CD8-positive, alpha-beta memory T cell (primary cell): ENCODE data around the gene WIZ. TPM values are rescaled to one million over a fixed set of nuclear protein-coding genes. Genes with fewer than 3 reads are reported as not detected.

Experiments used
- CTCF ChIA-PET: fragments of 350-600 bp; sonication (Branson Sonifier 250); formaldehyde crosslinking; loops from one replicate; lab custom pipeline; 2021; ENCODE audit warnings: antibody characterized with exemption; lab: Charles Lee
- POLR2A ChIA-PET: fragments of 350-600 bp; sonication (Branson Sonifier 250); formaldehyde crosslinking; loops from one replicate; lab custom pipeline; 2021; ENCODE audit warnings: antibody characterized with exemption; lab: Charles Lee
- DNase-seq, 5 donors: peaks; one replicate each; pipeline versions ENCODE4 v3.0.0 to v3.0.0-alpha.2; 2020 to 2022; ENCODE audit warnings: mixed read lengths in 1 of 5
- H3K27ac ChIP-seq: one replicate; pipeline ENCODE4 v1.7.0; 2013; ENCODE audit warnings: low read depth, mild to moderate bottlenecking, low read length, moderate library complexity
- H3K27me3 ChIP-seq: 2 replicates; pipeline ENCODE4 v1.7.0; 2013; ENCODE audit warnings: low read length, mild to moderate bottlenecking; ENCODE audit not compliant: insufficient read depth, poor library complexity, severe bottlenecking
- H3K36me3 ChIP-seq: 2 replicates; pipeline ENCODE4 v1.7.0; 2013; ENCODE audit warnings: mild to moderate bottlenecking, low read length, moderate library complexity; ENCODE audit not compliant: insufficient read depth
- H3K4me1 ChIP-seq: 2 replicates; pipeline ENCODE4 v1.7.0; 2013; ENCODE audit warnings: mild to moderate bottlenecking, low read length, moderate library complexity; ENCODE audit not compliant: insufficient read depth
- H3K4me3 ChIP-seq: 2 replicates; pipeline ENCODE4 v1.7.0; 2013; ENCODE audit warnings: mild to moderate bottlenecking, low read length
- H3K9me3 ChIP-seq: 2 replicates; pipeline ENCODE4 v1.7.0; 2013; ENCODE audit warnings: mild to moderate bottlenecking, low read length
- H3K27ac Mint-ChIP-seq, 8 donors: one replicate each; pipeline ENCODE4 v1.8.0; 2020 to 2021; ENCODE audit warnings: mixed read lengths in 8 of 8, mild to moderate bottlenecking in 6 of 8, inconsistent platforms in 3 of 8, moderate library complexity in 3 of 8
- H3K27me3 Mint-ChIP-seq, 2 donors: one replicate each; pipeline ENCODE4 v1.8.0; 2020 to 2021; ENCODE audit warnings: mixed read lengths in 2 of 2, mild to moderate bottlenecking in 1 of 2, moderate library complexity in 1 of 2
- H3K36me3 Mint-ChIP-seq, 3 donors: one replicate each; pipeline ENCODE4 v1.8.0; 2020 to 2021; ENCODE audit warnings: mixed read lengths in 3 of 3, inconsistent platforms in 1 of 3, mild to moderate bottlenecking in 1 of 3
- H3K4me1 Mint-ChIP-seq, 3 donors: one replicate each; pipeline ENCODE4 v1.8.0; 2020 to 2021; ENCODE audit warnings: mixed read lengths in 3 of 3, inconsistent platforms in 1 of 3, mild to moderate bottlenecking in 1 of 3
- H3K4me3 Mint-ChIP-seq, 7 donors: one replicate each; pipeline ENCODE4 v1.8.0; 2020 to 2021; ENCODE audit warnings: mixed read lengths in 7 of 7, mild to moderate bottlenecking in 6 of 7, moderate library complexity in 4 of 7, inconsistent platforms in 2 of 7
- H3K9me3 Mint-ChIP-seq, 5 donors: one replicate each; pipeline ENCODE4 v1.8.0; 2020 to 2022; ENCODE audit warnings: mixed read lengths in 5 of 5, mild to moderate bottlenecking in 3 of 5, moderate library complexity in 2 of 5, inconsistent platforms in 1 of 5
- polyA plus RNA-seq: library from polyadenylated mRNA; unstranded; fragments of 300-500 nt; fragmentation: Illumina TruSeq; gene quantifications from one replicate; pipeline ENCODE4 v1.2.3, GENCODE V29; 2021
- total RNA-seq, 2 experiments: library from RNA; stranded (reverse); gene quantifications; one replicate each; pipeline ENCODE4 v1.2.3, GENCODE V29; 2021

WIZ gene
- total and polyA plus RNA-seq, 3 experiments from 2014 or later = 1.8 to 31.2 (median 28.9) TPM

DNA sequence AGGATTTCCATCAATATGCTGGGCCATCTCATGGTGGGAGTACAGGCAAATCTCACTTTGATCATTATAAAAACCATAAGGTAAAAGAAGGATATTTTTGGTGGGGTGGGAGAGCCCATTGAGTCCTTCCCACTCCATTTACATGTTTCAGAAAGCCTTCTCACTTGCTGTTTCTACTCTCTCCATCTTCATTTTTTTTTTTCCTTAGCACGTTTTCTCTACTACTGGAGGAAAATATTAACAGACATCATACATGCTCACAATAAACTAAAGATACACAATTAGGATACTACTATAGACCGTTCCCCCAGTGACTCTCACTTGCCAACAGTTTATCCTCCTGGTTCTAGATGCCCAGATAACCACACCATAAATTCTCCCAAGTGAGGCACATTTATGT is 68.3 kb downstream of the WIZ start:
- no peaks in the 10 kb centered on the region for H3K36me3 ChIP-seq
- H3K4me3 ChIP-seq = no peak overlapping the region
- H3K36me3 Mint-ChIP-seq = peaks cover 0 to 23% (median 0%) of the 10 kb centered on the region in 3 donors
- peaks cover 26 to 36% (median 34%) of the 10 kb centered on the region in 3 donors for H3K4me1 Mint-ChIP-seq
- no peaks in the 10 kb centered on the region for H3K27me3 ChIP-seq
- H3K27ac Mint-ChIP-seq = peak overlapping the region; percentile 4 to 93 (median 66)
- no peaks in the 10 kb centered on the region for H3K9me3 Mint-ChIP-seq
- peaks cover 0 to 1% of the 10 kb centered on the region in 2 donors for H3K27me3 Mint-ChIP-seq
- H3K4me1 ChIP-seq = peaks cover 25% of the 10 kb centered on the region
- no peak overlapping the region for H3K27ac ChIP-seq
- H3K4me3 Mint-ChIP-seq = peak overlapping the region in 6 of 7 donors; percentile 36 to 100 (median 95)
- no peak for DNase-seq
- ChIA-PET POLR2A (no interaction called here), CTCF (no interaction called here)
- no peaks in the 10 kb centered on the region for H3K9me3 ChIP-seq

DNA sequence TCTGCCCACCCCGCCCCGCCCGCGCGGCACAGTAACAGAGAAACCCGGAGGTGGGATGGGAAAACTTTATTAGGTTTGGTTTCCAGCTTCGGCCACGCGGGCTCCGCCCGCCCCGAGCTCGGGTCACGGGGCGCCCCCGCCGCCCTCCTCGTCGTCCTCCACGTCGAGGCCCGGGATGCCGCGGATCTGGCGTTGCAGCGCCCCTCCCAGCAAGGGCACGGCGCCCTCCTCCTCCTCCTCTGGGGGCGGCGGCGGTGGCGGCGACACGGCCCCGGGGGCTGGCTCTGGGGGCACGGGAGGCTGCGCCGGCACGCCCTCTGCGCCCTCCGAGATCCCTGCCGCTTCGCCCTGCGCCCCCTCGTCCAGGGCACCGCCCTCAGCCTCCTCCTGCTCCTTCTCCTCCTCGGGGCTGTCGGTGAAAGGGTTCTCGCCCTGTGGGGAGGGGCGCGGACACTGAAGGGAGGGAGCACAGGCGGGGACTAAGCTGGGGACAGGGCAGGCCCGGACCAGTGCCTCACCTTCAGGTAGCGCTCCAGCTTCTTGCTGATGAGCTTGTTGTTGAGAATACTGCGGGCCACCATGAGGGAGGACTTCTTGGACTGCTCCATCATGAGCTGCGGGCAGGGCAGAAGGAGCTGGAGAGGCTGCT is 69.6 kb downstream of the WIZ start:
- Mint-ChIP-seq H3K4me1 (peaks cover 28 to 41% (median 38%) of the 10 kb centered on the region in 3 donors), H3K36me3 (peaks cover 0 to 22% (median 0%) of the 10 kb centered on the region in 3 donors), H3K4me3 (peak overlapping the region; percentile 92 to 100 (median 100)), H3K27ac (peak overlapping the region; percentile 81 to 100 (median 97)), H3K27me3 (peaks cover 0 to 1% of the 10 kb centered on the region in 2 donors), H3K9me3 (no peaks in the 10 kb centered on the region)
- DNase-seq = no peak
- H3K4me3 ChIP-seq = peak overlapping the region; percentile 51
- peaks cover 28% of the 10 kb centered on the region for H3K4me1 ChIP-seq
- no peaks in the 10 kb centered on the region for H3K27me3 ChIP-seq
- H3K9me3 ChIP-seq = no peaks in the 10 kb centered on the region
- ChIA-PET CTCF (interaction anchor here (1.1 to 3.5 kb wide), 6 partner anchors 12 to 175 kb away, joined by 3 to 34 read pairs (median 3); partner anchors contain the start of gene AKAP8L), POLR2A (interaction anchor here (0.5 to 3.3 kb wide), 13 partner anchors 9 to 807 kb away, joined by 3 to 61 read pairs (median 6); partner anchors contain the start of genes AKAP8L and BRD4)
- H3K36me3 ChIP-seq = no peaks in the 10 kb centered on the region
- peak overlapping the region; percentile 51 for H3K27ac ChIP-seq

DNA sequence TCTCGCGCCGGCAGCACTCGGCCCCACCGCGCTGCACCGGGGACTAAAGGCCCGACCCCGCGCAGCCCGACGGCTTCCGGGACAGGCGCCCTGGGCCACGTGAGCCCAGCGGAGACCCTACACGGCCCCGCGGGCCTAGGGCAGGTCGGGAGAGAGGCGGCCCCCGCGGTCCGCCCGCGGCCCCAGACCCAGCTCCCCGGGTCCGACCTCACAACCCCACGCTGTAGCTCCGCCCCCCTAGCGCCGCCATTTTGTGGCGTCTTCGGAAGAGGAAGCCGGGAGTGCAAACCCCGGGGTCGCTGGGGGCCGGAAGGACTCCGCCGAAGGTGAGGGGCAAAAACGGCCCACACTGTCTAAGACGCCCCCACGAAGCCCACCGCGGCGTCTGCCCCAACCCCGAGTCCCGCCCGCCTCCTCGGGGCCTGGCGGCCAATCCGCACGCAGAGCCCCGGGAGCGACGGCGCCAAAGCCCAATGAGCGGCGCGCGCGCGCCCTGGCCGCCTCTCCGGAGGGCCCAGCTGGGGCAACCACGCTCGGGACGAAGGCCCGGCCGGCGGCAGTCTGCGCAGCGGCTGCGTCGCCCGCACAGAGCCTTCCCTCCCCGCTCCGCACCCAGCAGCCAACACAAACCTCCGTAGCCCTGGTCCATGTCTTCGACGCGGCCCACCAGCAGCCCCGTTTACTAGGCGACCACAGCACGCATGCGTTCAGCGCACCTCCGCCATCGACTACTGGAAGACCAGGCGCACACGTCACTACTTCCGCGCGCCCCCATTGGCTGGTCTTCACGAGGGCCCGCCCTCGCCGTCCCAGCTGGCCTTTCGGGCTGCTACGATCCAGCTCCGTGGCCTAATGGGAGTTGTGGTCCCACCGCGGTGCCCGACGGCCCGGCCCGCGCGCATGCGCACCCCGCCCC is 70.4 kb downstream of the WIZ start, which contains the start of gene AKAP8:
Gene AKAP8, minus strand, starts transcription at position 705 of the 916 bp plus-strand sequence. Its CDS starts 56 bp downstream, at position 649.
- Histone ChIP-seq H3K27me3 (no peaks in the 10 kb centered on the region), H3K9me3 (no peaks in the 10 kb centered on the region), H3K4me1 (peaks cover 28% of the 10 kb centered on the region), H3K36me3 (no peaks in the 10 kb centered on the region), H3K4me3 (peak within 1 kb of the TSS; percentile 100), H3K27ac (peak within 1 kb of the TSS; percentile 97)
- POLR2A ChIA-PET = interaction anchor here (0.5 to 3.3 kb wide), 16 partner anchors 9 to 256 kb away, joined by 3 to 61 read pairs (median 5); partner anchors contain the start of genes AKAP8L and BRD4
- H3K27ac Mint-ChIP-seq = peak within 1 kb of the TSS; percentile 86 to 100 (median 100)
- no peaks in the 10 kb centered on the region for H3K9me3 Mint-ChIP-seq
- peaks cover 0 to 28% (median 0%) of the 10 kb centered on the region in 3 donors for H3K36me3 Mint-ChIP-seq
- peaks cover 0 to 1% of the 10 kb centered on the region in 2 donors for H3K27me3 Mint-ChIP-seq
- H3K4me3 Mint-ChIP-seq = peak within 1 kb of the TSS; percentile 92 to 100 (median 100)
- CTCF ChIA-PET = interaction anchor here (1.0 to 3.5 kb wide), 10 partner anchors 11 to 176 kb away, joined by 3 to 34 read pairs (median 4); partner anchors contain the start of genes AKAP8L and BRD4
- DNase-seq = peak; percentile 96 to 99 (median 98)
- peaks cover 29 to 49% (median 40%) of the 10 kb centered on the region in 3 donors for H3K4me1 Mint-ChIP-seq

DNA sequence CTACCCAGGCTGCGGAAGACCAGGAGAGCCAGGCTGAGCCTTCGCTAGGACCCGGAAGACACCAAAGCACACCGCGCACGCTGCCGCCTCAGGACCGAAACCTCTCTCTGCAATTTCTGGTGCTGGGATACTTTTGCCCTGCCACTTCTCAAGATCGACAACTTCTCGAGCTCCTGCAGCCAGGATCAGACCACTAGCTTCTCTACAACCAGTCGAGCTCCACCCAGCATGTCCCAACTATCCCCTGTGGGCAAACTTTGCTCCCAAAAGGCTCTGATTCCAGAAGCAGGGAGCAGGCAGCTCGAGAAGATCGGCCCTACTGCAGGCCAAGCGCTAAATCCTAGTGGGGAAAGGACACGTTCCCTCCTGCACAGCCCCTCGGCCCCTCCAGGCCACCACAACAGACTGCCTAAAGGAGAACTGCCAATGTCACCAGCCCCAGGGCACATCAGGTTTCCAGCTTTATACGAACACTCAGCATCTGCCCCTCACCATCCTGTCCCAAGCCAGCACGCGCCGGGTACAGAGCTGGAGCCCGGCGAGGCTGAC is 71.1 kb downstream of the WIZ start:
- POLR2A ChIA-PET = interaction anchor here (0.5 to 3.3 kb wide), 10 partner anchors 14 to 253 kb away, joined by 3 to 61 read pairs (median 5); partner anchors contain the start of genes AKAP8L and BRD4
- CTCF ChIA-PET = interaction anchor here (1.0 to 3.5 kb wide), 6 partner anchors 19 to 177 kb away, joined by 3 to 34 read pairs (median 5); partner anchors contain the start of genes AKAP8L and BRD4
- no peaks in the 10 kb centered on the region for H3K9me3 ChIP-seq
- no peaks in the 10 kb centered on the region for H3K9me3 Mint-ChIP-seq
- H3K27ac Mint-ChIP-seq = peak overlapping the region; percentile 86 to 100 (median 96)
- no peaks in the 10 kb centered on the region for H3K27me3 ChIP-seq
- H3K27me3 Mint-ChIP-seq = peaks cover 0 to 1% of the 10 kb centered on the region in 2 donors
- peak overlapping the region; percentile 100 for H3K4me3 ChIP-seq
- H3K36me3 ChIP-seq = no peaks in the 10 kb centered on the region
- H3K4me1 Mint-ChIP-seq = peaks cover 29 to 52% (median 40%) of the 10 kb centered on the region in 3 donors
- H3K4me1 ChIP-seq = peaks cover 28% of the 10 kb centered on the region
- H3K4me3 Mint-ChIP-seq = peak overlapping the region; percentile 92 to 100 (median 99)
- H3K36me3 Mint-ChIP-seq = peaks cover 0 to 34% (median 0%) of the 10 kb centered on the region in 3 donors
- peak; percentile 23 to 61 (median 36) for DNase-seq
- peak overlapping the region; percentile 97 for H3K27ac ChIP-seq

DNA sequence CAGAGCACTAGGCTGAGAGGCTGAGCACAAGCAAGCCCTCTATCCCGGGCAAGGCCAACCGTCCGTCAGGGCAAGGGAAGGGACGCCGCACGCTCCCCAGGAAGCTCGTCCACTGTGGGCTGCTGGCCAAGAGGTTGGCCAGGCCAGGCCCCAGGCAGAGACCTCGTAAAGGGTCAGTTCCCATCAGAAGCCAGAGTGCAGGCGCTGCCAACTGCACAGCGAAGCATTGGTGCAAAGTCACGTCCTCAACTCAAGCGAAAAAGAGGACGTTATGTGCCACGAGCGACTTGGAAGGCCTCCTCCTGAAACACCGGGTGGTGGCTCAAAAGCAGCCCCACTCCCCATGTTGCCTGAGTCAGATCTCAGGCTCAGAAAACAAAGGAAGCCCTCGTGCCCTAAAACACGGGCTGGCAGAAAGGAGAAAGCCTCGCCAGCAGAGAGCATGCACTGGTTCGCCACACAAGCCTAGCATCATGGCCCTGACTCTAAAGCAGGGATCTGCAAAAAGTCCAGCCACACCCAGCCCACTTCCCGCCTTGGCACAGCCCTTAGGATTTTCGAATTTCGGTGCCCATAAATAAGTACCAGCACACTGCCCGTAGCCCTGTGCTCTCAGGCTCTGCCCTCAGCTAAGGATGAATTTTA is 74.8 kb downstream of the WIZ start:
- ChIA-PET CTCF (interaction anchor here (0.9 to 1.6 kb wide), 2 partner anchors 44 kb away, joined by 3 to 6 read pairs; partner anchors contain the start of gene AKAP8L), POLR2A (no interaction called here)
- Histone ChIP-seq H3K4me1 (peaks cover 22% of the 10 kb centered on the region), H3K4me3 (no peak overlapping the region), H3K27me3 (no peaks in the 10 kb centered on the region), H3K36me3 (peaks cover 25% of the 10 kb centered on the region), H3K27ac (no peak overlapping the region), H3K9me3 (no peaks in the 10 kb centered on the region)
- H3K4me1 Mint-ChIP-seq = peaks cover 21 to 43% (median 26%) of the 10 kb centered on the region in 3 donors
- H3K27me3 Mint-ChIP-seq = peaks cover 0 to 1% of the 10 kb centered on the region in 2 donors
- H3K36me3 Mint-ChIP-seq = peaks cover 0 to 68% (median 2%) of the 10 kb centered on the region in 3 donors
- DNase-seq = no peak
- no peaks in the 10 kb centered on the region for H3K9me3 Mint-ChIP-seq
- H3K4me3 Mint-ChIP-seq = peak overlapping the region in 3 of 7 donors; percentile 9 to 39 (median 34)
- no peak overlapping the region for H3K27ac Mint-ChIP-seq

DNA sequence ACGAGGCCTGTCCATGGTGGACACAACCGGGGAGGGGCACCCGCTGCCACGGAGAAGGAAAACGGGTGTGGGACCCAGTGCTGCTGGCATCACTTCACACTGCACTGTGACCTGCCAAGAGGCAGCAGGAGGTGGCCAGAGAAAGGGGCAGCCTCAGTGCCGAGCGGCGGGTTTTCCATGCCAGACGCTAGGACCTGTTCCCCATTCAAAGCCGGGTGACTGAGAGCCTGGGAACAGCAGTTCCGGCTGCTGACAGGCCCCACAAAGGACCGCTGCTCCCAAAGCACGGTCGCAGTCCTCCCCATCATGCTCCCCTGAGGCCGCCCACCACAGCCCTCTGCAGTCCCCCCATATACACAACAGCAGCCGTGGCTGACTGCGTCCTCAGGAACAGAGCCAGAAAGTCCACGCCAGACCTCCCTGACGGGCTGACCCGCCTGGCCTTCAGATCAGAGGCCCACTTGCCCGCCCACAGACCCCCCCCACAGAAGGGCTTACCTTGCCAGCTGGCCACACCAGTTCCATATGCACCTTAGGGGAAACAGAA is 75.6 kb downstream of the WIZ start:
- ChIA-PET CTCF (interaction anchor here (0.9 kb wide), 1 partner anchor 45 kb away, joined by 3 read pairs; the partner anchor contains the start of gene AKAP8L), POLR2A (no interaction called here)
- Histone ChIP-seq H3K27ac (no peak overlapping the region), H3K9me3 (no peaks in the 10 kb centered on the region), H3K36me3 (peaks cover 32% of the 10 kb centered on the region), H3K4me1 (peaks cover 22% of the 10 kb centered on the region), H3K27me3 (no peaks in the 10 kb centered on the region), H3K4me3 (no peak overlapping the region)
- H3K27me3 Mint-ChIP-seq = no peaks in the 10 kb centered on the region
- H3K36me3 Mint-ChIP-seq = peaks cover 0 to 72% (median 2%) of the 10 kb centered on the region in 3 donors
- peak overlapping the region in 1 of 8 donors; percentile 21 for H3K27ac Mint-ChIP-seq
- peak overlapping the region in 1 of 7 donors; percentile 34 for H3K4me3 Mint-ChIP-seq
- H3K4me1 Mint-ChIP-seq = peaks cover 19 to 43% (median 26%) of the 10 kb centered on the region in 3 donors
- no peak for DNase-seq
- H3K9me3 Mint-ChIP-seq = no peaks in the 10 kb centered on the region
